K562 treated with DMSO at 1 percent for 24 hours (cell line): Measurements from ENCODE around the gene EPS15. TPM values are rescaled to one million over a fixed set of nuclear protein-coding genes. Genes with fewer than 3 reads are reported as not detected.

Experiments
- total RNA-seq: library from RNA; unstranded; fragments of 300-600 nt; gene quantifications from 2 replicates; pipeline ENCODE4 v1.2.3, GENCODE V29; 2022; ENCODE audit warnings: low read depth; ENCODE audit not compliant: insufficient read depth

Gene EPS15
- total RNA-seq, result 25.7 and 29.8 TPM in 2 replicates

GRCh38 chr1:51519048-51519864, at the start of gene EPS15:
Gene EPS15, minus strand, starts transcription at chr1:51519266. Its CDS starts 35 bp downstream, at chr1:51519231.

GRCh38 chr1:51330331-51331201, 188.5 kb downstream of the EPS15 start, which contains the start of gene TTC39A:
Gene TTC39A, minus strand, starts transcription at chr1:51330562. Its CDS starts 85 bp downstream, at chr1:51330477.

Other genes starting within 250 kb of the EPS15 start
- gene TTC39A, start 188.7 kb downstream of the EPS15 start, total RNA-seq, result 0.68 and 1.1 TPM in 2 replicates
- gene OSBPL9, start 97.8 kb upstream of the EPS15 start, total RNA-seq, result 96.5 and 106 TPM in 2 replicates